ENCODE data around the gene PRR22. TPM values are rescaled to one million over a fixed set of nuclear protein-coding genes. Genes with fewer than 3 reads are reported as not detected.

Gene PRR22
- total and polyA plus RNA-seq, 9 of the 15 experiments (the other 6 are each of a cell fraction or from before 2014, with no cell fraction given): 0.03 to 12.0 (median 2.0) TPM; not detected in 1

- no peak for TF ChIP-seq BCLAF1 (IDR thresholded peaks at IDR 0.05; ENCODE audit: borderline replicate concordance in 1 of 2, control insufficient read depth in 1 of 2, low read depth in 2 of 2, low read length in 1 of 2)
- TF ChIP-seq E2F8 (IDR thresholded peaks at IDR 0.05; ENCODE audit: low read depth, partially characterized antibody): no peak
- TF ChIP-seq CBX1 (IDR thresholded peaks at IDR 0.05; ENCODE audit: low read depth): 0 out of 2 replicates have a peak, but pooled peaks have one; percentile 30
- TF ChIP-seq EHMT2 (IDR thresholded peaks at IDR 0.05): no peak
- TF ChIP-seq, protein P1, sequence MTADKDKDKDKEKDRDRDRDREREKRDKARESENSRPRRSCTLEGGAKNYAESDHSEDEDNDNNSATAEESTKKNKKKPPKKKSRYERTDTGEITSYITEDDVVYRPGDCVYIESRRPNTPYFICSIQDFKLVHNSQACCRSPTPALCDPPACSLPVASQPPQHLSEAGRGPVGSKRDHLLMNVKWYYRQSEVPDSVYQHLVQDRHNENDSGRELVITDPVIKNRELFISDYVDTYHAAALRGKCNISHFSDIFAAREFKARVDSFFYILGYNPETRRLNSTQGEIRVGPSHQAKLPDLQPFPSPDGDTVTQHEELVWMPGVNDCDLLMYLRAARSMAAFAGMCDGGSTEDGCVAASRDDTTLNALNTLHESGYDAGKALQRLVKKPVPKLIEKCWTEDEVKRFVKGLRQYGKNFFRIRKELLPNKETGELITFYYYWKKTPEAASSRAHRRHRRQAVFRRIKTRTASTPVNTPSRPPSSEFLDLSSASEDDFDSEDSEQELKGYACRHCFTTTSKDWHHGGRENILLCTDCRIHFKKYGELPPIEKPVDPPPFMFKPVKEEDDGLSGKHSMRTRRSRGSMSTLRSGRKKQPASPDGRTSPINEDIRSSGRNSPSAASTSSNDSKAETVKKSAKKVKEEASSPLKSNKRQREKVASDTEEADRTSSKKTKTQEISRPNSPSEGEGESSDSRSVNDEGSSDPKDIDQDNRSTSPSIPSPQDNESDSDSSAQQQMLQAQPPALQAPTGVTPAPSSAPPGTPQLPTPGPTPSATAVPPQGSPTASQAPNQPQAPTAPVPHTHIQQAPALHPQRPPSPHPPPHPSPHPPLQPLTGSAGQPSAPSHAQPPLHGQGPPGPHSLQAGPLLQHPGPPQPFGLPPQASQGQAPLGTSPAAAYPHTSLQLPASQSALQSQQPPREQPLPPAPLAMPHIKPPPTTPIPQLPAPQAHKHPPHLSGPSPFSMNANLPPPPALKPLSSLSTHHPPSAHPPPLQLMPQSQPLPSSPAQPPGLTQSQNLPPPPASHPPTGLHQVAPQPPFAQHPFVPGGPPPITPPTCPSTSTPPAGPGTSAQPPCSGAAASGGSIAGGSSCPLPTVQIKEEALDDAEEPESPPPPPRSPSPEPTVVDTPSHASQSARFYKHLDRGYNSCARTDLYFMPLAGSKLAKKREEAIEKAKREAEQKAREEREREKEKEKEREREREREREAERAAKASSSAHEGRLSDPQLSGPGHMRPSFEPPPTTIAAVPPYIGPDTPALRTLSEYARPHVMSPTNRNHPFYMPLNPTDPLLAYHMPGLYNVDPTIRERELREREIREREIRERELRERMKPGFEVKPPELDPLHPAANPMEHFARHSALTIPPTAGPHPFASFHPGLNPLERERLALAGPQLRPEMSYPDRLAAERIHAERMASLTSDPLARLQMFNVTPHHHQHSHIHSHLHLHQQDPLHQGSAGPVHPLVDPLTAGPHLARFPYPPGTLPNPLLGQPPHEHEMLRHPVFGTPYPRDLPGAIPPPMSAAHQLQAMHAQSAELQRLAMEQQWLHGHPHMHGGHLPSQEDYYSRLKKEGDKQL (CRISPR knock-in tag; IDR thresholded peaks at IDR 0.05; ENCODE audit: borderline replicate concordance): no peak
- TF ChIP-seq EGR1 (conservative IDR thresholded peaks at IDR 0.05): peak; percentile 57; the same call in 1 of the 2 replicates
- TF ChIP-seq, protein P2, sequence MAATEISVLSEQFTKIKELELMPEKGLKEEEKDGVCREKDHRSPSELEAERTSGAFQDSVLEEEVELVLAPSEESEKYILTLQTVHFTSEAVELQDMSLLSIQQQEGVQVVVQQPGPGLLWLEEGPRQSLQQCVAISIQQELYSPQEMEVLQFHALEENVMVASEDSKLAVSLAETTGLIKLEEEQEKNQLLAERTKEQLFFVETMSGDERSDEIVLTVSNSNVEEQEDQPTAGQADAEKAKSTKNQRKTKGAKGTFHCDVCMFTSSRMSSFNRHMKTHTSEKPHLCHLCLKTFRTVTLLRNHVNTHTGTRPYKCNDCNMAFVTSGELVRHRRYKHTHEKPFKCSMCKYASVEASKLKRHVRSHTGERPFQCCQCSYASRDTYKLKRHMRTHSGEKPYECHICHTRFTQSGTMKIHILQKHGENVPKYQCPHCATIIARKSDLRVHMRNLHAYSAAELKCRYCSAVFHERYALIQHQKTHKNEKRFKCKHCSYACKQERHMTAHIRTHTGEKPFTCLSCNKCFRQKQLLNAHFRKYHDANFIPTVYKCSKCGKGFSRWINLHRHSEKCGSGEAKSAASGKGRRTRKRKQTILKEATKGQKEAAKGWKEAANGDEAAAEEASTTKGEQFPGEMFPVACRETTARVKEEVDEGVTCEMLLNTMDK (IDR thresholded peaks at IDR 0.05; ENCODE audit: borderline replicate concordance, insufficient read depth, low read depth, low read length, poor library complexity, severe bottlenecking): peak; percentile 88
- TF ChIP-seq SPI1 (IDR thresholded peaks at IDR 0.05; ENCODE audit: borderline replicate concordance, low read depth, low read length): no peak
- TF ChIP-seq HNRNPLL (IDR thresholded peaks at IDR 0.05; ENCODE audit: low read depth, low read length, poor library complexity, severe bottlenecking): no peak
- no peak for TF ChIP-seq ZNF551 (CRISPR knock-in tag; IDR thresholded peaks at IDR 0.05)
Measured at GRCh38 chr19:5805462-5806132, 21.1 kb upstream of the PRR22 start (continued).

Measured in K562 (cell line).